Uterus (tissue), 4 donors: ENCODE measurements around the gene ELL2. TPM values are rescaled to one million over a fixed set of nuclear protein-coding genes. Genes with fewer than 3 reads are reported as not detected.

ENCODE experiments used
- DNase-seq, 2 donors: peaks; one replicate each; pipeline ENCODE4 v3.0.0-alpha.2; 2019 to 2020
- H3K27ac ChIP-seq, 2 donors: fragments of 200-600 bp; sonication (generic); 1 replicate in 1 of 2; 2 replicates in 1 of 2; pipeline ENCODE4 v1.5.1; 2016 to 2018
- H3K27me3 ChIP-seq, 2 donors: fragments of 200-600 bp; sonication (generic); one replicate each; pipeline ENCODE4 v1.5.1; 2018 to 2019; ENCODE audit warnings: control low read depth in 1 of 2
- H3K36me3 ChIP-seq, 2 donors: fragments of 200-600 bp; sonication (generic); one replicate each; pipeline ENCODE4 v1.5.1; 2019; ENCODE audit warnings: control low read depth in 1 of 2
- H3K4me1 ChIP-seq, 2 donors: fragments of 200-600 bp; sonication (generic); one replicate each; pipeline ENCODE4 v1.5.1; 2018 to 2019; ENCODE audit warnings: control low read depth in 1 of 2
- H3K4me3 ChIP-seq, 2 donors: fragments of 200-600 bp; sonication (generic); 1 replicate in 1 of 2; 2 replicates in 1 of 2; pipeline ENCODE4 v1.5.1; 2018 to 2019; ENCODE audit warnings: mild to moderate bottlenecking in 1 of 2
- H3K9me3 ChIP-seq, 2 donors: fragments of 200-600 bp; sonication (generic); one replicate each; pipeline ENCODE4 v1.5.1; 2019; ENCODE audit warnings: control low read depth in 1 of 2
- POLR2A ChIP-seq, 2 donors: fragments of 450-650 bp; IDR thresholded peaks; one replicate each; pipeline ENCODE4 v1.6.1; 2016; ENCODE audit warnings: antibody characterized with exemption in 2 of 2, mild to moderate bottlenecking in 1 of 2, moderate library complexity in 1 of 2
- intact Hi-C: fragments of 100-400 bp; cut with DNase I; formaldehyde crosslinking; loops from one replicate; pipeline ENCODE4 v1.15.1; 2023; ENCODE audit warnings: low total_unique reads
- total RNA-seq, 4 donors: library from RNA; depleted of rRNA in 3 of 4; stranded (reverse); fragments of >200 nt in 3 of 4; gene quantifications; one replicate each; pipeline versions ENCODE4 v1.1.0 to v1.2.4, GENCODE V29; 2014 to 2023
- TF ChIP-seq, protein P1 (sequence below), 4 experiments: fragments of 200-600 bp in 2 of 4; fragments of 450-650 bp in 2 of 4; sonication (generic) in 2 of 4; IDR thresholded peaks; one replicate each; pipeline ENCODE4 v1.5.1; 2016 to 2019; ENCODE audit warnings: antibody characterized with exemption in 4 of 4, mild to moderate bottlenecking in 2 of 4, moderate library complexity in 1 of 4
- donor health status: DM: yes; HTN: yes; CAD: no.

ELL2 gene
- total RNA-seq, 4 donors from 2014 or later: 2.3 to 53.2 (median 16.0) TPM

GRCh38 chr5:95941756-95942155 lies 19.9 kb downstream of the ELL2 start:
- Histone ChIP-seq H3K4me3 (no peak overlapping the region), H3K4me1 (no peaks in the 10 kb centered on the region), H3K36me3 (no peaks in the 10 kb centered on the region), H3K27ac (no peak overlapping the region), H3K27me3 (no peaks in the 10 kb centered on the region), H3K9me3 (no peaks in the 10 kb centered on the region)
- no peak for TF ChIP-seq POLR2A (IDR thresholded peaks at IDR 0.05)
- TF ChIP-seq, protein P1, sequence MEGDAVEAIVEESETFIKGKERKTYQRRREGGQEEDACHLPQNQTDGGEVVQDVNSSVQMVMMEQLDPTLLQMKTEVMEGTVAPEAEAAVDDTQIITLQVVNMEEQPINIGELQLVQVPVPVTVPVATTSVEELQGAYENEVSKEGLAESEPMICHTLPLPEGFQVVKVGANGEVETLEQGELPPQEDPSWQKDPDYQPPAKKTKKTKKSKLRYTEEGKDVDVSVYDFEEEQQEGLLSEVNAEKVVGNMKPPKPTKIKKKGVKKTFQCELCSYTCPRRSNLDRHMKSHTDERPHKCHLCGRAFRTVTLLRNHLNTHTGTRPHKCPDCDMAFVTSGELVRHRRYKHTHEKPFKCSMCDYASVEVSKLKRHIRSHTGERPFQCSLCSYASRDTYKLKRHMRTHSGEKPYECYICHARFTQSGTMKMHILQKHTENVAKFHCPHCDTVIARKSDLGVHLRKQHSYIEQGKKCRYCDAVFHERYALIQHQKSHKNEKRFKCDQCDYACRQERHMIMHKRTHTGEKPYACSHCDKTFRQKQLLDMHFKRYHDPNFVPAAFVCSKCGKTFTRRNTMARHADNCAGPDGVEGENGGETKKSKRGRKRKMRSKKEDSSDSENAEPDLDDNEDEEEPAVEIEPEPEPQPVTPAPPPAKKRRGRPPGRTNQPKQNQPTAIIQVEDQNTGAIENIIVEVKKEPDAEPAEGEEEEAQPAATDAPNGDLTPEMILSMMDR (IDR thresholded peaks at IDR 0.05): no peak
- intact Hi-C loops: no loop called here
- DNase-seq: no peak

DNA sequence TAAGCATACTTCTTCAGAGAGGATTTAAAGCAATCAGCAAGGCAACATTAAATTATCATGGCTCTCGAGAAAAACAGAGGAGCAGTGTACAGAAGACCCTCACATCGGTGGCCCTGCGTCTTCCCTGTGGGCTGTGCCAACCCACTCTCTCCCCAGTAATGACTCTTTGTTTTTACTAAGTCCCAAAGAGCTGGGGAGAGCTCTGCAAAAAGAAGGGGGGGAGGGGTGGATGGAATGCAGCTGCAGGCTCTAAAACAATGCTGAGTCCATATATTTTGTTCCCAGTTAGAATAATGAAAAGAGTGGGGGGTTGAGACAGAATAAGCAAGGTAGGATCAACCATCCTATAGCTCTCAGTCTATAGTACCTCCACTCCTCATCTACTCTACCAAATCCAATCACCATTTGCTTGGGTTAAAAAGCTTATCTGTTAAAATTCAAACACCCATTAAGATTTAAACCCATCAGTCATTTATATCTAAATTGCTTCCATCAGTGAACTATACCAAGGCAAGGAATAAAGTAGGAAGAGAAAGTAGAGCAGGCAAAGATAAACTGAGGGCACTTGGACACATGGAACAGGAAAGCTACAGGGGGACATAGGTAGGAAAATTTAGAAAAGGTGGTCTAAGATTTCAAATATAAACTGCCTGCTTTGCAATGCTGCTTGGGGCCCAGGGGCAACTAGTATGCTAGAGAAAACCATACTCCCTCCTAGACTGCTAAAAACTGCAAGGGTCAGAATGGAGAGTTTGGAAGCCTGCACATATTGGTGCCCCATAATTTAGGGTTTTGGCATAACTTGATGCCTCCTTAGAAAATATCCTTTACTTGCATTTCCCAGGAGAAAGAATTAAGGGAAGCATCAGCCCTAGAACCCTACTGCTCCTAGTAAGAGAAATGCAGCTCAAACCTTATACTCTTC lies 20.6 kb downstream of the ELL2 start:
- intact Hi-C loops: no loop called here
- DNase-seq: no peak
- H3K9me3 ChIP-seq: no peaks in the 10 kb centered on the region
- H3K27ac ChIP-seq: no peak overlapping the region
- H3K4me3 ChIP-seq: no peak overlapping the region
- no peaks in the 10 kb centered on the region for H3K36me3 ChIP-seq
- H3K27me3 ChIP-seq: no peaks in the 10 kb centered on the region
- TF ChIP-seq, protein P1 (IDR thresholded peaks at IDR 0.05): no peak
- TF ChIP-seq POLR2A (IDR thresholded peaks at IDR 0.05): no peak
- no peaks in the 10 kb centered on the region for H3K4me1 ChIP-seq

DNA sequence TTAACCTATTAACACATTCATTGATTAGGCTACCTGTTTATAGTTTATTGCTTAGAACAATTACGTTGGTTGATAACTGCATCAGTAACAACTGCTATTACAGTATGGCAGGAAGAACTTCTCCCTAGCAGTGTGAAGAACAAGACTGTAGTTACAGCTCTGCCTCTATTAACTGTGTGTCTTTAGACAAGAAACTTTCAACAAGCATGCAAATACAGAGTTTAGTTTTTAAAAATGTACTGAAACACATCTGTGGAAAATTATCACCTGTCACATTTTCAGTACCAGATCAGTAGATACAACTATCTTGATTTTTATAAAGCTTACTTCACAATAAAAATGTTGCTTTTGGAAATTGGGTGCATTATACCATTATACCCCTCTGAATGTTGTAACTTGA lies 22.2 kb downstream of the ELL2 start:
- Histone ChIP-seq H3K27ac (no peak overlapping the region), H3K27me3 (no peaks in the 10 kb centered on the region), H3K9me3 (no peaks in the 10 kb centered on the region), H3K4me1 (no peaks in the 10 kb centered on the region), H3K4me3 (no peak overlapping the region), H3K36me3 (no peaks in the 10 kb centered on the region)
- DNase-seq: no peak
- TF ChIP-seq, protein P1 (IDR thresholded peaks at IDR 0.05): no peak
- TF ChIP-seq POLR2A (IDR thresholded peaks at IDR 0.05): no peak
- intact Hi-C loops: no loop called here

GRCh38 chr5:95938766-95939165 lies 22.9 kb downstream of the ELL2 start:
- TF ChIP-seq, protein P1 (IDR thresholded peaks at IDR 0.05): no peak
- TF ChIP-seq POLR2A (IDR thresholded peaks at IDR 0.05): no peak
- intact Hi-C loops: no loop called here
- no peaks in the 10 kb centered on the region for H3K4me1 ChIP-seq

GRCh38 chr5:95938347-95938746 lies 23.3 kb downstream of the ELL2 start:
- H3K9me3 ChIP-seq: no peaks in the 10 kb centered on the region
- no peaks in the 10 kb centered on the region for H3K27me3 ChIP-seq
- no peak for DNase-seq
- no peaks in the 10 kb centered on the region for H3K36me3 ChIP-seq
- H3K27ac ChIP-seq: no peak overlapping the region
- intact Hi-C loops: no loop called here
- H3K4me1 ChIP-seq: no peaks in the 10 kb centered on the region
- no peak for TF ChIP-seq POLR2A (IDR thresholded peaks at IDR 0.05)
- TF ChIP-seq, protein P1 (IDR thresholded peaks at IDR 0.05): no peak
- H3K4me3 ChIP-seq: no peak overlapping the region

More at GRCh38 chr5:95938766-95939165, 22.9 kb downstream of the ELL2 start:
- Histone ChIP-seq H3K36me3 (no peaks in the 10 kb centered on the region), H3K9me3 (no peaks in the 10 kb centered on the region), H3K27me3 (no peaks in the 10 kb centered on the region), H3K4me3 (no peak overlapping the region), H3K27ac (no peak overlapping the region)
- no peak for DNase-seq
